GM12892 (cell line): ENCODE measurements around the gene SAMD8.

Source experiments
- POLR2A ChIP-seq: IDR thresholded peaks from 2 replicates; pipeline ENCODE4 v1.6.1; 2011; ENCODE audit warnings: low read depth, low read length, control low read depth
- POLR2AphosphoS5 ChIP-seq: IDR thresholded peaks from 2 replicates; pipeline ENCODE4 v1.6.1; 2011; ENCODE audit warnings: low read depth, low read length, control low read depth

DNA sequence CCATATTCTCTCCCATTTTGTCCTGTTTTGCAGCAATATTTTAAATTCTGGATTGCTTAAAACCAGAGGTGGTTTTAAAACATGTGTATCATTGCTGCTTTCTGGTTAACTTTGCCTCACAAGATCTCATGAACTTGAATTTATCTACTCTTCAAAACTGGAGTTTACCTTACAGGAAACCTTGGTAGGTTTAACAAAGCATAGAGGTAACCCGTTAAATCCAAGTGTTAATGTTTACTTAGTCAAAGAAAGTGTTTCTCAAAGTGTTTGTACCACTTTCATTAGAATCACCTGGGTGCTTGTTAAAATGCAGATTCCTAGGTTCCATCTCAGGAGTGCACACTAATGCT, 55.1 kb downstream of the SAMD8 start:
- TF ChIP-seq POLR2AphosphoS5 (no peak), POLR2A (no peak)
